BJ (cell line): Measurements from ENCODE around the gene S100A1. TPM values are rescaled to one million over a fixed set of nuclear protein-coding genes. Genes with fewer than 3 reads are reported as not detected.

Experiments
- CTCF ChIA-PET: fragments of 350-600 bp; formaldehyde crosslinking; extraction: SDS; loops from one replicate; lab custom pipeline; 2021; ENCODE audit warnings: antibody characterized with exemption, inconsistent platforms; lab: Yijun Ruan, JAX
- POLR2A ChIA-PET: fragments of 300-600 bp; sonication (Branson Sonifier 250); formaldehyde crosslinking; extraction: SDS; loops from one replicate; lab custom pipeline; 2021; ENCODE audit warnings: antibody characterized with exemption; lab: Charles Lee
- DNase-seq: peaks from one replicate; pipeline ENCODE4 v3.0.0-alpha.2; 2011; ENCODE audit warnings: low read depth
- H3K27me3 ChIP-seq: 2 replicates; pipeline ENCODE4 v1.6.0; 2011; ENCODE audit warnings: low read length; ENCODE audit not compliant: control insufficient read depth, insufficient read depth
- H3K36me3 ChIP-seq: 2 replicates; pipeline ENCODE4 v1.5.1; 2011; ENCODE audit warnings: low read length; ENCODE audit not compliant: control insufficient read depth, insufficient read depth
- H3K4me3 ChIP-seq: 2 replicates; pipeline ENCODE4 v1.5.1; 2011; ENCODE audit warnings: low read depth, mild to moderate bottlenecking, control low read depth, low read length
- CTCF ChIP-seq: IDR thresholded peaks from 2 replicates; pipeline ENCODE4 v1.5.1; 2011; ENCODE audit warnings: low read depth, mild to moderate bottlenecking, control low read depth, inconsistent platforms, low read length, moderate library complexity; ENCODE audit not compliant: insufficient read depth
- polyA plus RNA-seq: library from polyadenylated mRNA; depleted of rRNA; stranded (reverse); fragments of >200 nt; gene quantifications from 2 replicates; pipeline ENCODE4 v1.2.3, GENCODE V29; 2011

The S100A1 gene
- polyA plus RNA-seq, 1 experiment = 0.71 TPM

- Histone ChIP-seq H3K36me3 (peaks cover 31% of the 10 kb centered on the region), H3K27me3 (no peaks in the 10 kb centered on the region), H3K4me3 (no peak overlapping the region)
- no peak for TF ChIP-seq CTCF
- CTCF ChIA-PET = interaction anchor here (0.7 to 2.7 kb wide), 4 partner anchors 12 to 1508 kb away, joined by 3 to 10 read pairs (median 3); no protein-coding TSS in a partner anchor
- POLR2A ChIA-PET = no interaction called here
- no peak for DNase-seq
Observed at GRCh38 chr1:153640861-153641260, 12.6 kb downstream of the S100A1 start.

- Histone ChIP-seq H3K27me3 (no peaks in the 10 kb centered on the region), H3K36me3 (peaks cover 30% of the 10 kb centered on the region), H3K4me3 (no peak overlapping the region)
- DNase-seq = no peak
- CTCF ChIA-PET = interaction anchor here (1.1 to 1.4 kb wide), 2 partner anchors 72 to 132 kb away, joined by 3 to 4 read pairs; no protein-coding TSS in a partner anchor
- TF ChIP-seq CTCF = no peak
- POLR2A ChIA-PET = no interaction called here
Observed at GRCh38 chr1:153642161-153642560, 13.9 kb downstream of the S100A1 start.

GRCh38 chr1:153643100-153643499 lies 14.9 kb downstream of the S100A1 start:
- POLR2A ChIA-PET = no interaction called here
- DNase-seq = no peak
- Histone ChIP-seq H3K27me3 (no peaks in the 10 kb centered on the region), H3K36me3 (peaks cover 27% of the 10 kb centered on the region), H3K4me3 (no peak overlapping the region)
- CTCF ChIA-PET = interaction anchor here (1.1 to 1.6 kb wide), 4 partner anchors 9 to 73 kb away, joined by 3 to 5 read pairs (median 4); partner anchors contain the start of genes CHTOP and S100A13
- no peak for TF ChIP-seq CTCF

GRCh38 chr1:153643816-153644215 lies 15.6 kb downstream of the S100A1 start:
- CTCF ChIA-PET = interaction anchor here (0.7 to 1.6 kb wide), 4 partner anchors 9 to 71 kb away, joined by 3 to 5 read pairs (median 3); partner anchors contain the start of genes CHTOP, S100A1 and S100A13
- no peak for DNase-seq
- POLR2A ChIA-PET = no interaction called here
- TF ChIP-seq CTCF = no peak
- peaks cover 25% of the 10 kb centered on the region for H3K36me3 ChIP-seq
- H3K27me3 ChIP-seq = no peaks in the 10 kb centered on the region
- no peak overlapping the region for H3K4me3 ChIP-seq

GRCh38 chr1:153646672-153647345 lies 18.6 kb downstream of the S100A1 start:
- peaks cover 17% of the 10 kb centered on the region for H3K36me3 ChIP-seq
- no peaks in the 10 kb centered on the region for H3K27me3 ChIP-seq
- CTCF ChIA-PET = interaction anchor here (1.3 to 2.0 kb wide), 5 partner anchors 9 to 137 kb away, joined by 3 to 9 read pairs (median 5); partner anchors contain the start of genes CHTOP and S100A13
- TF ChIP-seq CTCF = no peak
- no peak for DNase-seq
- POLR2A ChIA-PET = interaction anchor here (1.0 kb wide), 1 partner anchor 13 kb away, joined by 5 read pairs; the partner anchor contains the start of gene CHTOP
- no peak overlapping the region for H3K4me3 ChIP-seq
